PFSK-1 (cell line): ENCODE results near the gene COX5B.

Experiments
- POLR2AphosphoS5 ChIP-seq: IDR thresholded peaks from 2 replicates; pipeline ENCODE4 v1.6.1; 2012; ENCODE audit warnings: low read depth, mild to moderate bottlenecking, control low read depth, low read length, moderate library complexity
- REST ChIP-seq, 2 experiments: IDR thresholded peaks; 2 replicates each; pipeline versions ENCODE4 v1.6.1 to v1.8.0; 2011 to 2012; ENCODE audit warnings: low read depth in 2 of 2, low read length in 2 of 2, control low read depth in 1 of 2, inconsistent platforms in 1 of 2, mild to moderate bottlenecking in 1 of 2, moderate library complexity in 1 of 2; ENCODE audit not compliant: insufficient read depth in 1 of 2

GRCh38 chr2:97691166-97691565, 45.3 kb downstream of the COX5B start:
- TF ChIP-seq REST (IDR thresholded peaks at IDR 0.05; ENCODE audit: insufficient read depth in 1 of 2, low read depth in 2 of 2, low read length in 2 of 2) (no peak), POLR2AphosphoS5 (no peak)
